Glomerular visceral epithelial cell (primary cell): ENCODE measurements around the gene GLB1L2.
"Not testable (repeated sequence)": the region's sequence is repeated elsewhere in the genome, so short reads cannot be mapped to it uniquely, and the experiment has no call there.

ENCODE experiments used
- DNase-seq: peaks from one replicate; pipeline ENCODE4 v3.0.0-alpha.2; 2016; ENCODE audit errors: extremely low spot score

The GLB1L2 gene, protein sequence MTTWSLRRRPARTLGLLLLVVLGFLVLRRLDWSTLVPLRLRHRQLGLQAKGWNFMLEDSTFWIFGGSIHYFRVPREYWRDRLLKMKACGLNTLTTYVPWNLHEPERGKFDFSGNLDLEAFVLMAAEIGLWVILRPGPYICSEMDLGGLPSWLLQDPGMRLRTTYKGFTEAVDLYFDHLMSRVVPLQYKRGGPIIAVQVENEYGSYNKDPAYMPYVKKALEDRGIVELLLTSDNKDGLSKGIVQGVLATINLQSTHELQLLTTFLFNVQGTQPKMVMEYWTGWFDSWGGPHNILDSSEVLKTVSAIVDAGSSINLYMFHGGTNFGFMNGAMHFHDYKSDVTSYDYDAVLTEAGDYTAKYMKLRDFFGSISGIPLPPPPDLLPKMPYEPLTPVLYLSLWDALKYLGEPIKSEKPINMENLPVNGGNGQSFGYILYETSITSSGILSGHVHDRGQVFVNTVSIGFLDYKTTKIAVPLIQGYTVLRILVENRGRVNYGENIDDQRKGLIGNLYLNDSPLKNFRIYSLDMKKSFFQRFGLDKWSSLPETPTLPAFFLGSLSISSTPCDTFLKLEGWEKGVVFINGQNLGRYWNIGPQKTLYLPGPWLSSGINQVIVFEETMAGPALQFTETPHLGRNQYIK

DNA sequence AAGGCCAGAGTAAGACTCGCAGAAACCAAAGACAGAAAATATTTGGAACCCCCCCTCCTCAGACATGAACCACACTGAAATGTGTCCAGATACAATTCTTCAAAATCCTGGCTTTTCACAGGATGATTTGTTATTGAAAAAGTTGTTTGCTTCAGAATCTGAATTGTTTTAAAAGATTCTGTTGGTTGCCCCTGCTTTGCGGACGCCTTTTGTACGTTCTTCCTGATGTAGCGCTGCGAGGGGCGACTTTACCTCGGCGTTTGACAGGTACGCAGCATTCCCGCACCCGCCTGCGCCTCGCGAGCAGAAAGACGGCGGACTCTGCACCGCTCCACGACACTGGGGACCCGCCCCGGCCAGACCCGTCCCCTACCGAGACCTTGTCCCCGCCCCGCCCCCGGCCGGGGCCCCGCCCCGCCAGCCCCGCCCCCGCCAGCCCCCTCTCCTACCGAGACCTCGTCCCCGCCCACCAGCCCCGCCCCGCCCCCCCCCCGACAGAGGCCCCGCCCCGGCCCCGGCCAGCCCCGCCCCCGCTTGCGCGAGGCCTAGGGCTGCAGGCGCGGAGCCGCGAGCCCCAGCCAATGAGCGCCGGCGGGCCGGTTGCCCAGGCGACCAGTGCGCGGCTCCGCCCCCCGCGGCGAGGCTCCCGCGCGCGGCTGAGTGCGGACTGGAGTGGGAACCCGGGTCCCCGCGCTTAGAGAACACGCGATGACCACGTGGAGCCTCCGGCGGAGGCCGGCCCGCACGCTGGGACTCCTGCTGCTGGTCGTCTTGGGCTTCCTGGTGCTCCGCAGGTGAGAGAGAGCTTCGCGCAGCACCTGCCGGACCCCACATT is at the start of gene GLB1L2:
Gene GLB1L2, plus strand, starts transcription at position 635 of the 835 bp plus-strand sequence. Its CDS starts 74 bp downstream, at position 709.
- no peak for DNase-seq

- no peak for DNase-seq
Observed at GRCh38 chr11:134282121-134283045, 49.4 kb upstream of the GLB1L2 start.

- DNase-seq = no peak
Observed at GRCh38 chr11:134283461-134284230, 48.1 kb upstream of the GLB1L2 start.

GRCh38 chr11:134284349-134284748 is 47.4 kb upstream of the GLB1L2 start:
- not testable (repeated sequence) for DNase-seq

- DNase-seq = no peak
Observed at GRCh38 chr11:134287561-134287960, 44.2 kb upstream of the GLB1L2 start.

- no peak for DNase-seq
Observed at GRCh38 chr11:134288486-134288885, 43.3 kb upstream of the GLB1L2 start.

GRCh38 chr11:134289167-134289566 is 42.6 kb upstream of the GLB1L2 start:
- no peak for DNase-seq

- no peak for DNase-seq
Observed at GRCh38 chr11:134289789-134290188, 42.0 kb upstream of the GLB1L2 start.

DNA sequence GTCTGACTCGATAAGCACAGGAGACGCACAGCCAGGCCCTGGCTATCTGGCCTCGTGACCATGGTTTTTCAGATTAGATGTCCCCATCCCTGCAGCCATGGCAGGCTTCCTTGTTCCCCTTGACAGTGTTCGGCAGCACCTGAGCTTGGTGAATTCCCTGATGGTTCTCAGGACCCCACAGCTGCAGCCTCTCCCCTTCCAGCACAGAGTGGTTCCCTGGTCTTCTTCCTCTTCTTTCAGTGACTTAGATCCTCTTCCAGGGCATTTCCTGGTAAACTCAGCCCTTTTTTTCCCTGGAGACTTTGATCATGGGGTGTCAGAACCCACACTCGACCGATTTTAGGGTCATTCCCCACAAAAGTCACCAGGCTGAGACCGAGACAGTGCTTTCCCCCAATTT is 41.1 kb upstream of the GLB1L2 start:
- DNase-seq = no peak

- no peak for DNase-seq
Observed at GRCh38 chr11:134291196-134291595, 40.6 kb upstream of the GLB1L2 start.

DNA sequence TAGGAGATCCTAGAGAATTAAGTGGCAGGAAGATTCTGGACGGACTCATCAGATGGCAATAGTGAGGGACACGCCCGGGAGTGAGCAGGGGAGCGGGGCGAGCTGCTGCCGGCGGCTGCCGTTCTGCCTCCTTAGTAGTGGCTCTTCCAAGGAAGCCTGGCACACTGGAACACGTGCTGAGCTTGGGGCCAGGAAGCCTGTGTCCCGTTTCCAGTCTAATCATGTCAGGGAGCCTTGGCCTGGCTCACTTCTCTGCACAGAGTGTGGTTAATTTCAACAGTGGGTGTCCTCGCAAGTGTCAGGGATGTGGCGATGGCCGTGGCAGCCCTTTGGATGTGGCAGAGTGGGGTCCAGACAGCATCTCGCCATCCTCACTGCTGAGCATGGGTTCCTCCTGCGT is 39.1 kb upstream of the GLB1L2 start:
- DNase-seq = no peak

GRCh38 chr11:134293119-134294113 is 38.4 kb upstream of the GLB1L2 start:
- DNase-seq = no peak

GRCh38 chr11:134294664-134295063 is 37.1 kb upstream of the GLB1L2 start:
- no peak for DNase-seq

GRCh38 chr11:134312223-134312622 is 19.6 kb upstream of the GLB1L2 start:
- DNase-seq = no peak

DNA sequence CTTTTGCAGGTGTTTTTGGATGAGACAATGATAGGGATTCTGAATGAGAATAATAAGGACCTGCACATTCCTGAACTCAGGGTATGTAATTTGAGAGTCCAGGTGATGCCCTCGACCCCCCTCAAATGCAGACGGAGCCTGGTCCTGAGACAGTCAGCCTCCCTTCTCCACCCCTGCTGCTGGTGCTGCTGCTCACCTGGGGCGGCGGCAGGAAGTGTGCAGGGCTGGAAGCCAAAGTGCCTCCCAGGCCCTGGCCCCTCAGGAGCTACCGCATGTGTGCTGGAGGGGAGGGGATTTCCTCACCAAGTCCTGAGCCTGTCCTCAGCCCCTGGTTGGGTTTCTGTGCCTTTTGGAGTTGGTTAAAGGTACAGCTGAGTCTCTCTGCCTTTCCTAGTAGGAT is 19.0 kb upstream of the GLB1L2 start:
- DNase-seq = no peak

DNA sequence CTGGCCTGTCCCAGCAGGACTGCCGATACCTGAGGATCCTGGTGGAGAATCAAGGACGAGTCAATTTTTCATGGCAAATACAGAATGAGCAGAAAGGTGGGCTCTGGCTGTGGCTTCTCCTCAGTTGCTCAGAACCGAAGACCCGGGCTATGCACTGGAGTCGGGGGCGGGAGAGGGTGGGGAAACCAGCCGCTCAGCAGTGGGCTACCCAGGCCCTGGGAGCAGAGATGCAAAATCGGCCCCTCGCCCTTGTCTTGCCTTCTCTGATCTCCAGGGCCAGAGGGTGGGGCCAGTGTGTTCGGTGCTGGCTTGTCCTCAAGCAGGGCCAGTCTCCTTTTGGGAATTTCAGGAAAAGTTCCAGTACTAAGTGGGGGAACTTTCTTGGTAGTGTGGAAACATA is 18.4 kb upstream of the GLB1L2 start:
- DNase-seq = no peak

DNA sequence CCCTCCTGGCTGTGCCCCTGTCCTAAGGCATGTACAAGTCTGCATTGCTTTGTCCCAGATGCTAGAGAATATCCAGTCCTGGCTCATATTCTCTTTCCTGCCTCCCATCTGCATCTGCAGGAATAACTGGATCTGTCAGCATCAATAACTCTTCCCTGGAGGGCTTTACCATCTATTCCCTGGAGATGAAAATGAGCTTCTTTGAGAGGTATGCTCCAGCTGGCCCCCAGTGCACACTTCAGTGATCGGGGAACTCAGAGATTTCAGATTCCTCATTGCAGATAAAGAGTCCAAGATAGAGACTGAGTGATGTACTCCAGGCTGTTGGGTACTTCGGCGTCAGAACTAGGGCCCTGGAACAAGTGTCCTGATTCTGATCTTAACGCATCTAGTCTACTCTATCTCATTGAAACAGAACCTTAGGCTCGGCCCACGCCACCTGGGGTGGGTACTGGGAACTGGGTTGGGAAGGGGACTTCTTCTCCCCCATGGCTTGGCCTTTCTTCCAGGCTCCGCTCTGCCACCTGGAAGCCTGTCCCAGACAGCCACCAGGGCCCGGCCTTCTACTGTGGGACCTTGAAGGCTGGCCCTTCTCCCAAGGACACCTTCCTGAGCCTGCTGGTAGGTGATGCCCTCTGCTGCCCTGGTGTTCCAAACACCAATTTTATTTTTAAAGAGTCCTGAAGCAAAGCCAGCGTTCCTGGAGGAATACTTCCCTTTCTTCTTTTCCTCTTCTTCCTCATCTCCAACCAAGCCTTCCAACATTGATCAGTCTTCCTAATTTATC is 17.8 kb upstream of the GLB1L2 start:
- no peak for DNase-seq

GRCh38 chr11:134317103-134317502 is 14.7 kb upstream of the GLB1L2 start:
- no peak for DNase-seq
